T-cell (primary cell): ENCODE data around the gene LCK. TPM values are rescaled to one million over a fixed set of nuclear protein-coding genes. Genes with fewer than 3 reads are reported as not detected.
A peak's percentile ranks its signal among the peaks of the same experiment; 100 is the strongest.

ENCODE experiments used
- ATAC-seq, 4 experiments: fragments of 200-7000 bp in 3 of 4; fragments of 150-1000 bp in 1 of 4; cut with Tn5 transposase; replicated peaks in 1 of 4; 1 replicate in 3 of 4; 2 replicates in 1 of 4; pipeline ENCODE4 v1.10.0; 2021; ENCODE audit warnings: moderate library complexity in 3 of 4, mild to moderate bottlenecking in 2 of 4, moderate number of reproducible peaks in 1 of 4
- CTCF ChIA-PET, 2 donors: fragments of 300-600 bp; sonication (Branson Sonifier 250); formaldehyde crosslinking; loops; one replicate each; lab custom pipeline; 2022; ENCODE audit warnings: antibody characterized with exemption in 2 of 2; lab: Charles Lee
- POLR2A ChIA-PET, 2 donors: fragments of 300-600 bp; sonication (Branson Sonifier 250); formaldehyde crosslinking; loops; one replicate each; lab custom pipeline; 2022; ENCODE audit warnings: antibody characterized with exemption in 2 of 2; lab: Charles Lee
- DNase-seq, 35 experiments: peaks; one replicate each; pipeline versions ENCODE4 v3.0.0 to v3.0.0-alpha.2; 2013 to 2023
- H3K27ac ChIP-seq: one replicate; pipeline ENCODE4 v1.5.1; 2013; ENCODE audit warnings: low read length
- H3K27me3 ChIP-seq, 2 experiments: replicated peaks in 1 of 2; 1 replicate in 1 of 2; 2 replicates in 1 of 2; pipeline versions ENCODE4 v1.6.1 to v1.7.0; 2013; ENCODE audit warnings: low read length in 1 of 2, mixed read lengths in 1 of 2; ENCODE audit not compliant: control insufficient read depth in 2 of 2, insufficient read depth in 2 of 2; ENCODE audit errors: extremely low read depth in 1 of 2
- H3K36me3 ChIP-seq, 2 donors: 1 replicate in 1 of 2; 2 replicates in 1 of 2; pipeline versions ENCODE4 v1.6.1 to v1.7.0; 2013; ENCODE audit warnings: low read length in 1 of 2; ENCODE audit not compliant: control insufficient read depth in 2 of 2, insufficient read depth in 1 of 2; ENCODE audit errors: extremely low read depth in 1 of 2
- H3K4me1 ChIP-seq, 2 experiments: 1 replicate in 1 of 2; 2 replicates in 1 of 2; pipeline versions ENCODE4 v1.6.1 to v1.7.0; 2013; ENCODE audit warnings: low read length in 2 of 2, mixed read lengths in 1 of 2; ENCODE audit not compliant: insufficient read depth in 2 of 2, control insufficient read depth in 1 of 2; ENCODE audit errors: extremely low read depth in 1 of 2
- H3K4me3 ChIP-seq, 2 donors: 1 replicate in 1 of 2; 2 replicates in 1 of 2; pipeline versions ENCODE4 v1.5.1 to v1.7.0; 2013; ENCODE audit warnings: mild to moderate bottlenecking in 2 of 2, low read length in 1 of 2, moderate library complexity in 1 of 2; ENCODE audit not compliant: control insufficient read depth in 1 of 2; ENCODE audit errors: extremely low read depth in 1 of 2
- H3K9me3 ChIP-seq: 2 replicates; pipeline ENCODE4 v1.7.0; 2013
- H3K27ac Mint-ChIP-seq, 2 donors: one replicate each; pipeline ENCODE4 v1.8.0; 2020 to 2021; ENCODE audit warnings: mild to moderate bottlenecking in 2 of 2, mixed read lengths in 2 of 2
- H3K27me3 Mint-ChIP-seq, 2 donors: one replicate each; pipeline ENCODE4 v1.8.0; 2021 to 2022; ENCODE audit warnings: mixed read lengths in 2 of 2
- H3K36me3 Mint-ChIP-seq: one replicate; pipeline ENCODE4 v1.8.0; 2021; ENCODE audit warnings: mixed read lengths
- H3K4me1 Mint-ChIP-seq, 3 donors: one replicate each; pipeline ENCODE4 v1.8.0; 2020 to 2022; ENCODE audit warnings: mixed read lengths in 3 of 3, mild to moderate bottlenecking in 1 of 3
- H3K4me3 Mint-ChIP-seq, 3 donors: one replicate each; pipeline ENCODE4 v1.8.0; 2020 to 2022; ENCODE audit warnings: mild to moderate bottlenecking in 3 of 3, mixed read lengths in 3 of 3, moderate library complexity in 3 of 3
- H3K9me3 Mint-ChIP-seq, 3 donors: one replicate each; pipeline ENCODE4 v1.8.0; 2020 to 2022; ENCODE audit warnings: mixed read lengths in 3 of 3
- WGBS: methylation state at CpG from one replicate; pipeline ENCODE4 v1.1.5; 2013; ENCODE audit warnings: missing lambda C conversion rate; ENCODE audit not compliant: insufficient coverage; 5-methylcytosine and 5-hydroxymethylcytosine counted together
- total RNA-seq, 35 experiments: library from RNA in 6 of 35; stranded (reverse) in 6 of 35; fragments of 120-200 nt in 1 of 35; gene quantifications; one replicate each; pipeline versions ENCODE4 v1.2.1 to v1.2.4 and lab custom pipeline; 2013 to 2026

Gene LCK
- total RNA-seq (100 to 1,000 TPM; 341 to 489 (median 428) TPM), total RNA-seq (lab: John Stamatoyannopoulos, UW) (127 to 724 (median 388) reads per million in 29 experiments)
- total RNA-seq (2013): 499 TPM

DNA sequence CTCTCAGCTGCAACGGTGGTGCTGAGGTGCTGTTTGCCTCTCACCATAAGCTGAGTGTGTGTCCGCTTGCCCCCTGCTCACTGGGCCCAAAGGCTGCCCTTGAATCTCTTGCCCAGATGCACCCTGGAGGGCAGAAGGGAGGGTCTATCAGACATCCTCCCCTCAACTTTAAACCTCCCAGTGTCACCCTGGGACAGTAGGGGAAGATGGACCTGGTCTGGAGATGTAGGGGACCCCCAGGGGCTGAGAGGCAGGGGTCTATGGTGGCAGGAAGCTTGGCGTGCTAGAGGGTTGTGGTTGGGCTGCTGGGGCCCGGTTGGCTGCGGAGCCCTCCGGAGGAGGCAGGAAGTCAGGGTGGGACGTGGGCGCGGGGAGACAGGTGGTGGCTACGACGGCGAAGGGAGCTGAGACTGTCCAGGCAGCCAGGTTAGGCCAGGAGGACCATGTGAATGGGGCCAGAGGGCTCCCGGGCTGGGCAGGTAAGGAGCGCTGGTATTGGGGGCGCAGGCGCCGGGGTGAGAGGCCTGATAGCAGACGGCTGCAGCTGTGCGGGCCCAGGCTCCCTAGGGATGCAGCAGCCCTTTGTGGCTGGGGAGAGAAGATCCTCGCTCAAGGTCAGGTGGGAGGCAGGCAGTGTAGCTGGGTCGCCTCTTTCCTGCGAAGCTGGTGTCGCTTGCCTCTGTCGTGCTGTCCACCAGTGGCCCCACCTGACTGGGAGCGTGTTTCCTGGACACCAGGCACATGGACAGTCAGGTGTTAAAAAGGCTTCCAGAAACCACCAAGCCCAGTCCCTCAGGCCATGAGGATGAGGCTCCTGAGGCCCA, at the start of gene LCK:
Gene LCK, plus strand, starts transcription at position 373 of the 824 bp plus-strand sequence. CDS start 23,065 bp downstream, outside the sequence.
- POLR2A ChIA-PET: interaction anchor here in 1 of 2 donors (0.6 to 1.2 kb wide), 3 partner anchors 10 to 68 kb away, joined by 4 read pairs; no protein-coding TSS in a partner anchor
- no peaks in the 10 kb centered on the region for H3K27me3 Mint-ChIP-seq
- WGBS: under 1% methylated on average over 23 of the region's 25 CpGs

DNA sequence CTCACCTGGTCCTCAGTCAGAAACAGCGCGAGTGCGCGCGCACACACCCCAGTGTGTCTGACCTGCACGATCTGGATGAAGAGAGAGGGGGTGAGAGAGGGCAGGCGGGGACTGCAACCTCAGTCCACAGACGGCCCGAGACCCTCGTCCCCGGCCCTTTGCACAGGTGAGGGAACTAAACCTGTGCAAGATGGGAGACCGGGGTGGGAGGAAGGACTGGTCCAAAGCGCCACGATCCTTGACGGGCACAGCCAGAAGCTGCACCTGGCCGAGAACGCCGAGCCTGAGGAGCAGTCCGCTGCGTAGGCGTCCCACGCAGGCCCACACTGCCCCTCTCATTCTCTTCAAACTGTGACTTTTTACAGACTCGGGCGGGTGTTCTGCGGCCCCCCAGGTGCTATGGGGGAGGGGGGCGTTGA, 46.1 kb upstream of the LCK start:
- H3K4me1 Mint-ChIP-seq: peaks cover 37 to 60% (median 37%) of the 10 kb centered on the region in 3 donors
- Histone ChIP-seq H3K36me3 (peaks cover 0 to 10% of the 10 kb centered on the region in 2 donors), H3K4me1 (peaks cover 13 to 59% of the 10 kb centered on the region in 2 experiments), H3K27ac (peak overlapping the region; percentile 30), H3K4me3 (peak overlapping the region; percentile 76 to 80), H3K9me3 (no peaks in the 10 kb centered on the region), H3K27me3 (no peaks in the 10 kb centered on the region)
- 84% methylated on average over 8 of the region's 26 CpGs for WGBS
- no peak for ATAC-seq
- no peaks in the 10 kb centered on the region for H3K27me3 Mint-ChIP-seq
- H3K9me3 Mint-ChIP-seq: no peaks in the 10 kb centered on the region
- H3K4me3 Mint-ChIP-seq: peak overlapping the region; percentile 82 to 85 (median 84)
- no peaks in the 10 kb centered on the region for H3K36me3 Mint-ChIP-seq
- CTCF ChIA-PET: interaction anchor here in 1 of 2 donors (1.2 to 1.5 kb wide), 2 partner anchors 11 to 12 kb away, joined by 3 to 5 read pairs; no protein-coding TSS in a partner anchor
- no peak for DNase-seq
- POLR2A ChIA-PET: no interaction called here
- no peak overlapping the region for H3K27ac Mint-ChIP-seq

More for the DNA sequence above, at the start of gene LCK:
- Mint-ChIP-seq H3K4me3 (peak within 1 kb of the TSS; percentile 91 to 100 (median 100)), H3K9me3 (no peaks in the 10 kb centered on the region), H3K27ac (peak within 1 kb of the TSS; percentile 100), H3K4me1 (peaks cover 55 to 84% (median 75%) of the 10 kb centered on the region in 3 donors), H3K36me3 (peaks cover 21% of the 10 kb centered on the region)
- CTCF ChIA-PET: no interaction called here
- Histone ChIP-seq H3K27me3 (no peaks in the 10 kb centered on the region), H3K36me3 (peaks cover 3 to 5% of the 10 kb centered on the region in 2 donors), H3K4me3 (peak within 1 kb of the TSS; percentile 84 to 97), H3K9me3 (no peaks in the 10 kb centered on the region), H3K4me1 (peaks cover 38 to 72% of the 10 kb centered on the region in 2 experiments), H3K27ac (peak within 1 kb of the TSS; percentile 96)
- peak in 33 of 35 experiments; percentile 34 to 76 (median 58) for DNase-seq
- peak; percentile 17 to 51 (median 40) for ATAC-seq

DNA sequence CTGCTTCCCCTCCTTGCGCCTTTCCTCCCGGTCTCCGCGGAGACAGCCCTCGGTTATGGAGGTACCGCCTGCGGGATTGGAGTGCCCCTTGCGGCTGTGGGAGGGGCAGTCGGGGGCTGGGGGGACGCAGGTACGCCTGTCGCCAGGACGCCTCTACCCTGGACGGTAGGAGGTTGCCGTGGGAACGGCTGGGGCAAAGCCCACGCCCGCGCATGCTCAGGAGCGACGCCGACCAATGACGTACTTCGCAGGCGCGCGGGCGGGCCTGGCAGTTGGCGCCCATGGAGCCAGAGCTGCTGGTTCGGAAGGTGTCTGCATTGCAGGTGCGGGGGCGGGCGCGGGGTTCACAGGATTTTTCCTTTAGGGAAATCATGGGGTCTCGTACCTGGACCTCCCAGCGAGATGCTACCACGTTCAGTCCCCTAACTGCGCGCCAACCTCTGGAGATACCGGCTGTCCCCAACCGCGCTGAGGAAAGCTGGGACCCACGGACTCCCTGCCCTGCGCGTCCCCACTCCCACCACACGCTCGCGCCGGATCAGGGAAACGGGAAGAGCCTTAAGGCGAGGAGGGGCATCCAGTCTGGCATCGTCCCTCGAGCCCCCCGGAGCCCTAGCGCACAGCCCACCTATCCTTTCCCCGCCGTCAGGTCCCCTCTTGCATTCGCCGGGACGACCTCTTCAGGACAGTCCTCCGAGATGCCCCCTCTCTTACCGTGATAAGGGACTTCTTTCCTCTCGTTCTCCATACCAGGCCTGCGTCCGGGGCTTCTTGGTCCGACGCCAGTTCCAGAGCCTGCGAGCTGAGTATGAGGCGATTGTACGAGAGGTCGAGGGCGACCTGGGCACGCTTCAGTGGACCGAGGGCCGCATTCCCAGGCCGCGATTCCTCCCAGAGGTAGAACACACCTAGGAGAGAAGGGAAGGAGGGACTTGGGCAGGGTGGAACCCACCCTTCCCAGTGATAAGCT, 45.4 kb upstream of the LCK start, which contains the start of gene IQCC:
Gene IQCC, plus strand, starts transcription at position 271 of the 970 bp plus-strand sequence. Its CDS starts 11 bp downstream, at position 282.
- Histone ChIP-seq H3K4me3 (peak within 1 kb of the TSS; percentile 76 to 80), H3K36me3 (peaks cover 0 to 10% of the 10 kb centered on the region in 2 donors), H3K4me1 (peaks cover 11 to 52% of the 10 kb centered on the region in 2 experiments), H3K27me3 (no peaks in the 10 kb centered on the region), H3K9me3 (no peaks in the 10 kb centered on the region), H3K27ac (peak within 1 kb of the TSS; percentile 44)
- H3K4me3 Mint-ChIP-seq: peak within 1 kb of the TSS; percentile 82 to 85 (median 84)
- H3K36me3 Mint-ChIP-seq: no peaks in the 10 kb centered on the region
- ATAC-seq: peak; percentile 61 to 73 (median 70)
- H3K27ac Mint-ChIP-seq: peak within 1 kb of the TSS; percentile 39 to 46
- H3K4me1 Mint-ChIP-seq: peaks cover 32 to 55% (median 32%) of the 10 kb centered on the region in 3 donors
- H3K27me3 Mint-ChIP-seq: no peaks in the 10 kb centered on the region
- WGBS: 5% methylated on average over 60 of the region's 77 CpGs
- ChIA-PET POLR2A (interaction anchor here (0.6 to 0.8 kb wide), 4 partner anchors 10 to 71 kb away, joined by 3 to 12 read pairs (median 3); no protein-coding TSS in a partner anchor), CTCF (interaction anchor here in 1 of 2 donors (0.6 to 1.5 kb wide), 4 partner anchors 10 to 85 kb away, joined by 3 to 5 read pairs (median 3); no protein-coding TSS in a partner anchor)
- DNase-seq: peak; percentile 63 to 93 (median 80)
- no peaks in the 10 kb centered on the region for H3K9me3 Mint-ChIP-seq

DNA sequence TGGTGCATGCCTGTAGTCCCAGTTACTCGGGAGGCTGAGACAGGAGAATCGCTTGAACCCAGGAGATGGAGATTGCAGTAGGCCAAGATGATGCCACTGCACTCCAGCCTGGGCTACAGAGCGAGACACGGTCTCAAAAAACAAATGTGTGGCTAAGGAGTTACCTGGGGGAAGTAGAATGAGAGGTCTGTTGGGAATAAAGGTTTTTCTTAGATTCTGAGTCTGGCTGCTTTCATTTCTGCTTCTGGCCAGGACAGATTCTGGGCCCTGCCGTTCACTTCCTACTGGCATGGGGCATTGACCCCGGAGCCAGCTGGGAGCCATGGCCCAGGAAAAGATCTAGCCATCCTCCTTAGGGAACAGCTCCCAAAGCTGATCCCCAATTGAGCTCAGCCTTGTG, 42.6 kb upstream of the LCK start:
- no peak for ATAC-seq
- H3K27ac Mint-ChIP-seq: no peak overlapping the region
- WGBS: 98% methylated on average over 5 of the region's 6 CpGs

DNA sequence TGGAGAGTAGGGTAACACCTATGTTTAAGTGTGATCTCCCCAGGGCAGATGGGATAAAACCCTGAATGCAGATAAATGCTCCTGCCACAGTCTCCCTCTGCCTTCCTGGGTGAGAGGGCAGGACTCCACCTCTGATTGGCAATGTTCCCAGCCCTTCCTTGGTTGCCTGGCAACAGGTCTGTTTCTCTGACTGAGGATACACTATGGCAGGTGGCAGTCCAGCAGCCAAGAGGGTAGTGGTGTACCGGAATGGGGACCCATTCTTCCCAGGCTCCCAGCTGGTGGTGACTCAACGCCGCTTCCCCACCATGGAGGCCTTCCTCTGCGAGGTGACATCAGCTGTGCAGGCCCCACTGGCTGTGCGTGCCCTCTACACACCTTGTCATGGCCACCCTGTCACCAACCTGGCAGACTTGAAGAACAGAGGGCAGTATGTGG, 42.2 kb upstream of the LCK start, which contains the start of gene DCDC2B:
Gene DCDC2B, plus strand, starts transcription at position 199 of the 438 bp plus-strand sequence. Its CDS starts 5 bp downstream, at position 204.
- H3K4me3 ChIP-seq: no peak within 1 kb of the TSS
- no peaks in the 10 kb centered on the region for H3K9me3 ChIP-seq
- no peak for ATAC-seq
- CTCF ChIA-PET: no interaction called here
- H3K36me3 ChIP-seq: peaks cover 0 to 8% of the 10 kb centered on the region in 2 donors
- no peaks in the 10 kb centered on the region for H3K27me3 ChIP-seq
- Mint-ChIP-seq H3K9me3 (no peaks in the 10 kb centered on the region), H3K27ac (no peak within 1 kb of the TSS), H3K36me3 (no peaks in the 10 kb centered on the region), H3K4me1 (peaks cover 8 to 32% (median 14%) of the 10 kb centered on the region in 3 donors), H3K4me3 (no peak within 1 kb of the TSS), H3K27me3 (no peaks in the 10 kb centered on the region)
- H3K27ac ChIP-seq: no peak within 1 kb of the TSS
- DNase-seq: no peak
- POLR2A ChIA-PET: no interaction called here
- peaks cover 3 to 31% of the 10 kb centered on the region in 2 experiments for H3K4me1 ChIP-seq
- 93% methylated on average over 2 of the region's 5 CpGs for WGBS

More for the DNA sequence above, 42.6 kb upstream of the LCK start:
- ChIA-PET POLR2A (no interaction called here), CTCF (no interaction called here)
- Mint-ChIP-seq H3K4me1 (peaks cover 12 to 35% (median 17%) of the 10 kb centered on the region in 3 donors), H3K27me3 (no peaks in the 10 kb centered on the region), H3K4me3 (no peak overlapping the region), H3K9me3 (no peaks in the 10 kb centered on the region), H3K36me3 (no peaks in the 10 kb centered on the region)
- DNase-seq: no peak
- Histone ChIP-seq H3K36me3 (peaks cover 0 to 9% of the 10 kb centered on the region in 2 donors), H3K27ac (no peak overlapping the region), H3K4me1 (peaks cover 3 to 31% of the 10 kb centered on the region in 2 experiments), H3K9me3 (no peaks in the 10 kb centered on the region), H3K4me3 (no peak overlapping the region), H3K27me3 (no peaks in the 10 kb centered on the region)
